Measurements from ENCODE around the gene POLE4.

The POLE4 gene

GRCh38 chr2:74917702-74918619, 40.5 kb upstream of the POLE4 start:
- no peak overlapping the region for H3K27ac ChIP-seq
- TF ChIP-seq CTCF (conservative IDR thresholded peaks at IDR 0.05; ENCODE audit: low read depth) = no peak
- ChIA-PET POLR2A (ENCODE audit: low non-redundant PET) (no interaction called here), CTCF (interaction anchor here (0.6 kb wide), 1 partner anchor 18 kb away, joined by 3 read pairs; no protein-coding TSS in a partner anchor)
- DNase-seq (ENCODE audit: low spot score) = peak; percentile 88

- ChIA-PET POLR2A (ENCODE audit: low non-redundant PET) (no interaction called here), CTCF (interaction anchor here (0.6 to 1.6 kb wide), 3 partner anchors 16 to 279 kb away, joined by 4 to 5 read pairs (median 4); no protein-coding TSS in a partner anchor)
- DNase-seq (ENCODE audit: low spot score) = peak; percentile 62
- TF ChIP-seq CTCF (conservative IDR thresholded peaks at IDR 0.05; ENCODE audit: low read depth) = peak; percentile 77
- H3K27ac ChIP-seq = no peak overlapping the region
Observed at GRCh38 chr2:74919827-74920226, 38.6 kb upstream of the POLE4 start.

- ChIA-PET POLR2A (ENCODE audit: low non-redundant PET) (no interaction called here), CTCF (no interaction called here)
- no peak for DNase-seq (ENCODE audit: low spot score)
- no peak for TF ChIP-seq CTCF (conservative IDR thresholded peaks at IDR 0.05; ENCODE audit: low read depth)
- no peak overlapping the region for H3K27ac ChIP-seq
Observed at GRCh38 chr2:74921236-74921736, 37.2 kb upstream of the POLE4 start.

GRCh38 chr2:74922592-74923227, 35.7 kb upstream of the POLE4 start:
- CTCF ChIA-PET = no interaction called here
- H3K27ac ChIP-seq = no peak overlapping the region
- no peak for TF ChIP-seq CTCF (conservative IDR thresholded peaks at IDR 0.05; ENCODE audit: low read depth)
- POLR2A ChIA-PET (ENCODE audit: low non-redundant PET) = no interaction called here
- no peak for DNase-seq (ENCODE audit: low spot score)

- no peak for DNase-seq (ENCODE audit: low spot score)
- no peak for TF ChIP-seq CTCF (conservative IDR thresholded peaks at IDR 0.05; ENCODE audit: low read depth)
- ChIA-PET CTCF (interaction anchor here (0.8 kb wide), 1 partner anchor 589 kb away, joined by 3 read pairs; no protein-coding TSS in a partner anchor), POLR2A (ENCODE audit: low non-redundant PET) (no interaction called here)
- no peak overlapping the region for H3K27ac ChIP-seq
Observed at GRCh38 chr2:74924463-74925265, 33.8 kb upstream of the POLE4 start.

- H3K27ac ChIP-seq = no peak overlapping the region
- DNase-seq (ENCODE audit: low spot score) = no peak
- ChIA-PET CTCF (interaction anchor here (0.8 kb wide), 1 partner anchor 590 kb away, joined by 3 read pairs; no protein-coding TSS in a partner anchor), POLR2A (ENCODE audit: low non-redundant PET) (no interaction called here)
- TF ChIP-seq CTCF (conservative IDR thresholded peaks at IDR 0.05; ENCODE audit: low read depth) = no peak
Observed at GRCh38 chr2:74925361-74925786, 33.1 kb upstream of the POLE4 start.

Data from RWPE1 (cell line).